HEK293T (cell line): ENCODE measurements around the gene KRT84.

Experiments
- CTCF ChIA-PET: fragments of 350-600 bp; formaldehyde crosslinking; extraction: SDS; loops from one replicate; lab custom pipeline; 2021; ENCODE audit warnings: antibody characterized with exemption, inconsistent platforms; lab: Yijun Ruan, JAX
- POLR2A ChIA-PET: fragments of 350-600 bp; formaldehyde crosslinking; extraction: SDS; loops from one replicate; lab custom pipeline; 2020; ENCODE audit warnings: antibody characterized with exemption, inconsistent platforms; lab: Yijun Ruan, JAX
- DNase-seq: peaks from one replicate; pipeline ENCODE4 v3.0.0; 2012; ENCODE audit warnings: mixed read lengths; ENCODE audit errors: extremely low spot score
- ARNT ChIP-seq: fragments of 450-650 bp; IDR thresholded peaks from 2 replicates; pipeline ENCODE4 v1.6.1; 2017; ENCODE audit warnings: mild to moderate bottlenecking
- BHLHE40 ChIP-seq: fragments of 450-650 bp; IDR thresholded peaks from 2 replicates; pipeline ENCODE4 v1.6.1; 2016; ENCODE audit warnings: mild to moderate bottlenecking, moderate library complexity, borderline replicate concordance
- CTBP1 ChIP-seq: fragments of 450-650 bp; IDR thresholded peaks from 2 replicates; pipeline ENCODE4 v1.6.1; 2016; ENCODE audit warnings: borderline replicate concordance
- ELF4 ChIP-seq: fragments of 450-650 bp; IDR thresholded peaks from 2 replicates; pipeline ENCODE4 v1.6.1; 2017; ENCODE audit warnings: antibody characterized with exemption
- FOXA1 ChIP-seq: fragments of 450-650 bp; IDR thresholded peaks from 2 replicates; pipeline ENCODE4 v1.6.1; 2016; ENCODE audit warnings: mild to moderate bottlenecking
- FOXK2 ChIP-seq: fragments of 450-650 bp; IDR thresholded peaks from 2 replicates; pipeline ENCODE4 v1.6.1; 2016; ENCODE audit warnings: mild to moderate bottlenecking
- FOXM1 ChIP-seq: fragments of 450-650 bp; IDR thresholded peaks from 2 replicates; pipeline ENCODE4 v1.6.1; 2017; ENCODE audit warnings: mild to moderate bottlenecking, borderline replicate concordance
- HDGF ChIP-seq: fragments of 450-650 bp; IDR thresholded peaks from 2 replicates; pipeline ENCODE4 v1.6.1; 2017; ENCODE audit warnings: antibody characterized with exemption, borderline replicate concordance
- L3MBTL2 ChIP-seq: fragments of 450-650 bp; conservative IDR thresholded peaks from 2 replicates; pipeline ENCODE4 v1.6.1; 2016; ENCODE audit warnings: mild to moderate bottlenecking
- LEF1 ChIP-seq: fragments of 450-650 bp; IDR thresholded peaks from 2 replicates; pipeline ENCODE4 v1.6.1; 2017; ENCODE audit warnings: mild to moderate bottlenecking, borderline replicate concordance
- NFRKB ChIP-seq: fragments of 450-650 bp; IDR thresholded peaks from 2 replicates; pipeline ENCODE4 v1.6.1; 2016; ENCODE audit warnings: mild to moderate bottlenecking, moderate library complexity
- PKNOX1 ChIP-seq: fragments of 450-650 bp; IDR thresholded peaks from 2 replicates; pipeline ENCODE4 v1.6.1; 2016
- SP1 ChIP-seq: fragments of 450-650 bp; IDR thresholded peaks from 2 replicates; pipeline ENCODE4 v1.6.1; 2017
- SUZ12 ChIP-seq: fragments of 450-650 bp; IDR thresholded peaks from 2 replicates; pipeline ENCODE4 v1.6.1; 2016; ENCODE audit warnings: mild to moderate bottlenecking
- TARDBP ChIP-seq: fragments of 450-650 bp; IDR thresholded peaks from 2 replicates; pipeline ENCODE4 v1.6.1; 2016
- ZNF384 ChIP-seq: fragments of 450-650 bp; IDR thresholded peaks from 2 replicates; pipeline ENCODE4 v1.6.1; 2016

Gene KRT84

GRCh38 chr12:52394836-52395405 lies 9.5 kb upstream of the KRT84 start:
- ChIA-PET POLR2A (no interaction called here), CTCF (interaction anchor here (0.8 to 1.4 kb wide), 2 partner anchors 56 to 485 kb away, joined by 3 read pairs; no protein-coding TSS in a partner anchor)
- no peak for DNase-seq
- no peak for TF ChIP-seq CTBP1
- no peak for TF ChIP-seq BHLHE40
- TF ChIP-seq ARNT, result no peak
- no peak for TF ChIP-seq LEF1
- TF ChIP-seq HDGF, result no peak
- TF ChIP-seq PKNOX1, result no peak
- no peak for TF ChIP-seq SP1
- TF ChIP-seq NFRKB, result no peak
- no peak for TF ChIP-seq ZNF384
- no peak for TF ChIP-seq FOXA1
- TF ChIP-seq FOXK2, result no peak
- TF ChIP-seq SUZ12, result no peak
- TF ChIP-seq TARDBP, result no peak
- TF ChIP-seq ELF4, result no peak
- no peak for TF ChIP-seq L3MBTL2

DNA sequence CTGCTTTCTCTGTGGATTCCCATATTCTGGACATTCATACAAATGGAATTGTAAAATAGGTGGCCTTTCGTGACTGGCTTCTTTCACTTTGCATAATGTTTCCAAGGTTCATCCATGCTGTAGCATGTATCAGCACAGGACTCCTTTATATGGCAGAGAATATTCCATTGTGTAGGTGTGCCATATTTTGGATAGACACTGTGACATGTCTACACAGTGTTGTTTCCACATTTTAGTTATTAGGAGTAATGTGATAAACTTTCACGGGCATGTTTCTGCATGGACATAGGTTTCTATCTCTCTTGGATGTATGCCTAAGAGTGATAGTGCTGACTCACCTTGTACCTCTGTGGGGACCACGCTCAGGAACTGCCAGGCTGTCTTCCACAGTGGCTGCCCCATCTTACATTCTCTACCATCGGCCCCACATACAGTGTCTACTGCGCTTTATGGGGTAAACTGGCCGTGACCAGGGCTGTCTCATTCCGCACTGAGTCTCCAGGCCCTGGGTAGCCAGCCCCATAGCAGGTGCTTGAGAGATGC lies 7.1 kb upstream of the KRT84 start:
- POLR2A ChIA-PET, result no interaction called here
- DNase-seq, result no peak
- no peak for TF ChIP-seq SP1
- TF ChIP-seq BHLHE40, result no peak
- TF ChIP-seq LEF1, result no peak
- TF ChIP-seq FOXA1, result no peak
- no peak for TF ChIP-seq NFRKB
- TF ChIP-seq PKNOX1, result no peak
- no peak for TF ChIP-seq L3MBTL2
- CTCF ChIA-PET, result interaction anchor here (0.9 kb wide), 1 partner anchor 589 kb away, joined by 3 read pairs; no protein-coding TSS in a partner anchor

GRCh38 chr12:52391618-52392002 lies 6.2 kb upstream of the KRT84 start:
- DNase-seq, result no peak
- ChIA-PET POLR2A (no interaction called here), CTCF (interaction anchor here (0.9 to 1.3 kb wide), 2 partner anchors 19 to 488 kb away, joined by 4 to 7 read pairs; no protein-coding TSS in a partner anchor)
- TF ChIP-seq BHLHE40 (no peak), FOXM1 (no peak), LEF1 (no peak)

DNA sequence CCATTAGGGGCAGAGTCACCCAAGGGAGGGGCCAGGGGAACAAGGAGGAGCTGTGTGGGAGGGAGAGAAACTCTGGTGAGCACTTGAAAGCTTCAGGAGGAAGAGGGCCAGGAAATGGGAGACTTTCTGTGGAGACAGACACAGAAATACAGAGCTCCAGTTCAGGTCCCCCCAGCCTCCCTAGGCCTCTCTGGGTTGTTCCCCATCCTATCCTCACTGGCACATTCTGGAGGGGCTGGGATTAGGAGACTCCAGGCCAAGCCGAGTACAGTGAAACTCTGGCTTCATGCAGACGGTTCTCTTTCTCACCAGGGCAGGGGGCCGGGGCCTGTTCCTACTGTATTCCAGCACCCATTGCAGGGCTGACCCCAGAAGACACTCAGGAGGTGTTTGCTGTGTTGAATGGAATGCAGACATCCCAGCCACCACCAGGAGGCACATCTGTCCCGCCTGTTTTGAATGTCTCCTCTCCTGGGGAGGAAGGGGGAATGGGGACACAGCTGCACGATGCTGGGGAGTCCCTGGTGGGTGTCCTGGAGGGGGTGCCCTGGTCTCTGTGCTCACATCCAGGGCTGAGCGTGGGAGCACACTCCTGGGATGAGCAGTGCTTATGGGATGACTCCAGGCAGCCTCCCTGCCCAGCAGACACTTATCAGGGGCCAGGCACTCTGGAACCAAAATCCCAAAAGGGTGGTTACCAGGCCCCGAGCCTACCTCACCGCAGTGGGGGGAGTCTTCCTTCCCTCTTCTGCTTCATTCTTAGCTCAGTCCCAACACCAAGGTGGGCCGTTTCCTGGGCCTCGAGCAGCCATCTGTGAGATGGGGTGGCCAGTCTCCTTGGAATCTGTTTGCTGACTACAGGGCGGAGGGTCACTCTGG lies 5.5 kb upstream of the KRT84 start:
- ChIA-PET CTCF (interaction anchor here (0.9 to 1.3 kb wide), 2 partner anchors 18 to 489 kb away, joined by 4 to 7 read pairs; no protein-coding TSS in a partner anchor), POLR2A (no interaction called here)
- peak; percentile 46 for DNase-seq
- TF ChIP-seq ZNF384 (no peak), FOXA1 (no peak), SUZ12 (no peak), ELF4 (no peak), TARDBP (no peak), FOXM1 (no peak), ARNT (no peak), NFRKB (no peak), FOXK2 (no peak), L3MBTL2 (no peak), SP1 (no peak), CTBP1 (no peak), PKNOX1 (no peak), BHLHE40 (no peak), HDGF (no peak), LEF1 (no peak)

- CTCF ChIA-PET, result no interaction called here
- DNase-seq, result no peak
- TF ChIP-seq NFRKB (no peak), LEF1 (no peak), ARNT (no peak), BHLHE40 (no peak), HDGF (no peak), SUZ12 (no peak), FOXK2 (no peak), L3MBTL2 (no peak), CTBP1 (no peak), PKNOX1 (no peak), FOXA1 (no peak), ELF4 (no peak), ZNF384 (no peak), SP1 (no peak), TARDBP (no peak), FOXM1 (no peak)
Measured at GRCh38 chr12:52389313-52390207, 4.1 kb upstream of the KRT84 start.

More at GRCh38 chr12:52389313-52390207, 4.1 kb upstream of the KRT84 start:
- POLR2A ChIA-PET, result no interaction called here
